H1 (cell line): ENCODE results near the gene RALGAPB. TPM values are rescaled to one million over a fixed set of nuclear protein-coding genes. Genes with fewer than 3 reads are reported as not detected.
"Not testable (repeated sequence)": the region's sequence is repeated elsewhere in the genome, so short reads cannot be mapped to it uniquely, and the experiment has no call there.

Experiments used
- CTCF ChIA-PET: fragments of 300-600 bp; sonication (Branson Sonifier 250); formaldehyde crosslinking; loops from one replicate; lab custom pipeline; 2021; ENCODE audit not compliant: partially characterized antibody; lab: Charles Lee
- POLR2A ChIA-PET: fragments of 300-600 bp; sonication (Branson Sonifier 250); formaldehyde crosslinking; loops from one replicate; lab custom pipeline; 2021; ENCODE audit warnings: inconsistent platforms; ENCODE audit not compliant: partially characterized antibody; lab: Charles Lee
- DNase-seq, 2 experiments: peaks; one replicate each; pipeline versions ENCODE4 v3.0.0 to v3.0.0-alpha.2; 2010 to 2022; ENCODE audit warnings: low spot score in 2 of 2, low read depth in 1 of 2, mixed read lengths in 1 of 2
- FAIRE-seq: peaks from 2 replicates; lab custom pipeline; 2011; peaks lifted over from hg19 to GRCh38; lab: Jason Lieb, UNC
- H2AFZ ChIP-seq: 2 replicates; pipeline ENCODE4 v1.8.1; 2012; ENCODE audit warnings: low read length, inconsistent platforms
- H2AK5ac ChIP-seq: 2 replicates; pipeline ENCODE4 v1.6.1; 2013; ENCODE audit warnings: low read depth, low read length
- H2BK120ac ChIP-seq: replicated peaks from 2 replicates; pipeline ENCODE3; 2013; ENCODE audit warnings: low read depth, low read length, inconsistent platforms
- H2BK12ac ChIP-seq: 2 replicates; pipeline ENCODE4 v1.6.1; 2013; ENCODE audit warnings: low read depth, low read length
- H2BK15ac ChIP-seq: 2 replicates; pipeline ENCODE4 v1.6.1; 2013; ENCODE audit warnings: low read length
- H2BK20ac ChIP-seq: 2 replicates; pipeline ENCODE4 v1.6.1; 2013; ENCODE audit warnings: low read length
- H2BK5ac ChIP-seq: 2 replicates; pipeline ENCODE4 v1.6.1; 2013; ENCODE audit warnings: low read depth, low read length
- H3K14ac ChIP-seq: 2 replicates; pipeline ENCODE4 v1.6.1; 2013; ENCODE audit warnings: inconsistent platforms; ENCODE audit not compliant: insufficient read length
- H3K18ac ChIP-seq: 2 replicates; pipeline ENCODE4 v1.6.1; 2013; ENCODE audit warnings: low read length; ENCODE audit errors: extremely low read depth
- H3K23ac ChIP-seq: 2 replicates; pipeline ENCODE4 v1.6.1; 2013; ENCODE audit warnings: inconsistent platforms; ENCODE audit not compliant: insufficient read length
- H3K23me2 ChIP-seq: 2 replicates; pipeline ENCODE4 v1.6.1; 2013; ENCODE audit warnings: low read depth, low read length
- H3K27ac ChIP-seq: 2 replicates; pipeline ENCODE4 v1.6.1; 2011; ENCODE audit warnings: low read depth, low read length, inconsistent platforms
- H3K27me3 ChIP-seq, 4 experiments: replicated peaks in 1 of 4; 1 replicate in 1 of 4; 2 replicates in 3 of 4; pipeline versions ENCODE4 v1.6.1 to v1.8.1; 2011 to 2013; ENCODE audit warnings: low read length in 3 of 4, mild to moderate bottlenecking in 3 of 4, inconsistent platforms in 2 of 4, mixed read lengths in 2 of 4, moderate library complexity in 1 of 4; ENCODE audit not compliant: control insufficient read depth in 3 of 4, insufficient read depth in 3 of 4; ENCODE audit errors: extremely low read depth in 1 of 4
- H3K36me3 ChIP-seq, 4 experiments: 2 replicates each; pipeline versions ENCODE4 v1.6.1 to v1.8.1; 2011 to 2013; ENCODE audit warnings: mild to moderate bottlenecking in 4 of 4, low read length in 3 of 4, moderate library complexity in 2 of 4, control low read depth in 1 of 4, inconsistent platforms in 1 of 4; ENCODE audit not compliant: insufficient read depth in 4 of 4, control insufficient read depth in 2 of 4
- H3K4ac ChIP-seq: replicated peaks from 2 replicates; pipeline ENCODE3; 2013; ENCODE audit warnings: low read length, low read depth, mixed read lengths, inconsistent platforms; ENCODE audit not compliant: insufficient read length
- H3K4me1 ChIP-seq, 4 experiments: replicated peaks in 1 of 4; 1 replicate in 1 of 4; 2 replicates in 3 of 4; pipeline versions ENCODE4 v1.6.1 to v1.8.1; 2011 to 2013; ENCODE audit warnings: low read length in 3 of 4, inconsistent platforms in 2 of 4, mixed read lengths in 1 of 4; ENCODE audit not compliant: insufficient read depth in 4 of 4, control insufficient read depth in 3 of 4
- H3K4me2 ChIP-seq, 2 experiments: 2 replicates each; pipeline versions ENCODE4 v1.6.1 to v1.8.1; 2011 to 2013; ENCODE audit warnings: low read depth in 2 of 2, low read length in 2 of 2, control low read depth in 1 of 2, inconsistent platforms in 1 of 2, mild to moderate bottlenecking in 1 of 2; ENCODE audit not compliant: insufficient read depth in 1 of 2
- H3K4me3 ChIP-seq, 4 experiments: fragments of 200-600, 300-600 bp in 1 of 4; sonication (generic), shearing (Covaris generic), sonication (Bioruptor Twin) in 1 of 4; 2 replicates each; pipeline versions ENCODE4 v1.5.1 to v1.8.1; 2011 to 2016; ENCODE audit warnings: low read length in 4 of 4, low read depth in 3 of 4, control low read depth in 2 of 4, inconsistent platforms in 2 of 4, mild to moderate bottlenecking in 2 of 4, mixed read lengths in 1 of 4, moderate library complexity in 1 of 4; ENCODE audit not compliant: insufficient read depth in 2 of 4; ENCODE audit errors: extremely low read depth in 1 of 4
- H3K56ac ChIP-seq: replicated peaks from 2 replicates; pipeline ENCODE3; 2013; ENCODE audit warnings: low read depth, mild to moderate bottlenecking, mixed read lengths, low read length, inconsistent platforms; ENCODE audit not compliant: insufficient read length
- H3K79me1 ChIP-seq: 2 replicates; pipeline ENCODE4 v1.6.1; 2013; ENCODE audit warnings: low read depth, low read length, control low read depth
- H3K79me2 ChIP-seq, 2 experiments: 2 replicates each; pipeline versions ENCODE4 v1.6.1 to v1.8.1; 2012 to 2013; ENCODE audit warnings: low read length in 2 of 2, mild to moderate bottlenecking in 2 of 2, inconsistent platforms in 1 of 2; ENCODE audit not compliant: insufficient read depth in 2 of 2, control insufficient read depth in 1 of 2
- H3K9ac ChIP-seq, 4 experiments: replicated peaks in 1 of 4; 1 replicate in 1 of 4; 2 replicates in 3 of 4; pipeline versions ENCODE4 v1.6.1 to v1.8.1; 2011 to 2013; ENCODE audit warnings: low read depth in 3 of 4, low read length in 3 of 4, control low read depth in 2 of 4, mild to moderate bottlenecking in 2 of 4, moderate library complexity in 2 of 4, inconsistent platforms in 1 of 4; ENCODE audit errors: extremely low read depth in 1 of 4
- H3K9me3 ChIP-seq, 2 experiments: 2 replicates each; pipeline versions ENCODE4 v1.6.1 to v1.8.1; 2012 to 2013; ENCODE audit warnings: mild to moderate bottlenecking in 2 of 2, moderate library complexity in 2 of 2, control low read depth in 1 of 2, inconsistent platforms in 1 of 2, low read depth in 1 of 2, low read length in 1 of 2, mixed read lengths in 1 of 2; ENCODE audit not compliant: insufficient read depth in 2 of 2
- H4K20me1 ChIP-seq, 2 experiments: replicated peaks in 1 of 2; 2 replicates each; pipeline versions ENCODE3 to v1.8.1; 2011 to 2013; ENCODE audit warnings: inconsistent platforms in 2 of 2, low read length in 2 of 2, mild to moderate bottlenecking in 1 of 2; ENCODE audit not compliant: insufficient read depth in 2 of 2, control insufficient read depth in 1 of 2
- H4K5ac ChIP-seq: 2 replicates; pipeline ENCODE4 v1.6.1; 2013; ENCODE audit warnings: low read length, low read depth, mixed read lengths, inconsistent platforms; ENCODE audit not compliant: insufficient read length
- H4K8ac ChIP-seq: 2 replicates; pipeline ENCODE4 v1.8.0; 2013; ENCODE audit warnings: mild to moderate bottlenecking, moderate library complexity, low read length, inconsistent platforms; ENCODE audit not compliant: insufficient read depth; ENCODE audit errors: extremely low read depth
- H4K91ac ChIP-seq: replicated peaks from 2 replicates; pipeline ENCODE3; 2013; ENCODE audit warnings: low read length, mixed read lengths, inconsistent platforms; ENCODE audit not compliant: insufficient read length
- CBX5 ChIP-seq: fragments of 300-800, 300-1000 bp; sonication (generic); IDR thresholded peaks from 2 replicates; pipeline ENCODE4 v1.7.1; 2016; ENCODE audit warnings: antibody characterized with exemption, low read length, low read depth
- RXRA ChIP-seq: IDR thresholded peaks from 2 replicates; pipeline ENCODE4 v1.6.1; 2011; ENCODE audit warnings: low read depth, mild to moderate bottlenecking, low read length, moderate library complexity; ENCODE audit not compliant: insufficient read depth
- WGBS, 2 experiments: shearing (Covaris generic) in 1 of 2; methylation state at CpG; one replicate each; pipeline versions ENCODE4 v1.1.6 to v1.1.7; 2013 to 2015; ENCODE audit warnings: low lambda C conversion rate in 2 of 2, mixed read lengths in 2 of 2, inconsistent platforms in 1 of 2, low coverage in 1 of 2, missing lambda C conversion rate in 1 of 2; ENCODE audit not compliant: insufficient replicate concordance in 2 of 2, insufficient coverage in 1 of 2, insufficient read length in 1 of 2; ENCODE audit errors: extremely low coverage in 1 of 2, missing lambda C conversion rate in 1 of 2; 5-methylcytosine and 5-hydroxymethylcytosine counted together
- polyA plus RNA-seq, 7 experiments: library from polyadenylated mRNA; depleted of rRNA in 3 of 7; stranded (reverse) in 5 of 7; unstranded in 2 of 7; fragments of >200 nt in 5 of 7; fragments of 200-250 nt in 2 of 7; gene quantifications; 1 replicate in 5 of 7; 2 replicates in 1 of 7; 4 replicates in 1 of 7; pipeline versions ENCODE4 v1.2.1 to v1.2.3, GENCODE V29; 2011 to 2013; ENCODE audit warnings: missing spikeins in 2 of 7, mixed read lengths in 2 of 7
- total RNA-seq: library from RNA; stranded (reverse); fragmentation: NEBNext Ultra II Directional; extraction: Animal tissue kit (Norgen Biotek cat#: 25700); gene quantifications from 2 replicates; pipeline ENCODE4 v1.2.1, GENCODE V29; 2021

Gene RALGAPB
- total and polyA plus RNA-seq, 2 of the 8 experiments (the other 6 are each of a cell fraction or from before 2014, with no cell fraction given) = 10.6 to 35.1 TPM

- H2BK120ac ChIP-seq = no peak overlapping the region
- POLR2A ChIA-PET = no interaction called here
These were observed 12.5 kb upstream of the RALGAPB start for GRCh38 chr20:38460040-38460623.

GRCh38 chr20:38460631-38461030, 12.0 kb upstream of the RALGAPB start:
- H3K27ac ChIP-seq, H4K20me1 ChIP-seq, H4K91ac ChIP-seq, H3K23me2 ChIP-seq, H3K9me3 ChIP-seq, H2BK5ac ChIP-seq, H3K27me3 ChIP-seq, H3K18ac ChIP-seq, H2AFZ ChIP-seq, H2BK120ac ChIP-seq, H3K4ac ChIP-seq, H4K5ac ChIP-seq, H2BK20ac ChIP-seq, DNase-seq, POLR2A ChIA-PET, H3K79me1 ChIP-seq, H2BK15ac ChIP-seq, H2BK12ac ChIP-seq, H4K8ac ChIP-seq, H3K4me2 ChIP-seq, H3K56ac ChIP-seq, H3K79me2 ChIP-seq, H3K4me1 ChIP-seq, H3K9ac ChIP-seq, CTCF ChIA-PET, H3K23ac ChIP-seq, H3K14ac ChIP-seq, H3K36me3 ChIP-seq, H2AK5ac ChIP-seq, H3K4me3 ChIP-seq, FAIRE-seq: not testable (repeated sequence)
- no CpG with 5 or more reads among the region's 2 CpGs for WGBS, 2 experiments

More at GRCh38 chr20:38460040-38460623, 12.5 kb upstream of the RALGAPB start:
- no peak overlapping the region for H3K56ac ChIP-seq
- H2BK12ac ChIP-seq = no peak overlapping the region
- H3K14ac ChIP-seq = no peak overlapping the region
- H3K36me3 ChIP-seq = no peaks in the 10 kb centered on the region
- H3K79me1 ChIP-seq = no peaks in the 10 kb centered on the region
- peaks cover 0 to 5% of the 10 kb centered on the region in 2 experiments; a peak in 1 of 4 replicates for H3K9me3 ChIP-seq
- no peak overlapping the region for H2BK15ac ChIP-seq
- CTCF ChIA-PET = interaction anchor here (0.6 kb wide), 1 partner anchor 16 kb away, joined by 4 read pairs; no protein-coding TSS in a partner anchor
- H3K23ac ChIP-seq = no peak overlapping the region
- no peak overlapping the region for H3K4me3 ChIP-seq
- no peak overlapping the region for H3K27ac ChIP-seq
- H3K79me2 ChIP-seq = no peaks in the 10 kb centered on the region
- H3K18ac ChIP-seq = no peak overlapping the region
- no peak overlapping the region for H2AK5ac ChIP-seq
- no peak overlapping the region for H4K91ac ChIP-seq
- H2AFZ ChIP-seq = no peak overlapping the region
- FAIRE-seq (no peak), DNase-seq (no peak)
- no peak overlapping the region for H3K4ac ChIP-seq
- no peak overlapping the region for H4K5ac ChIP-seq
- WGBS, 2 experiments = 91% methylated on average over 2 of the region's 5 CpGs; no CpG with 5 or more reads in 1 of the 2 experiments
- no peak overlapping the region for H2BK20ac ChIP-seq
- no peaks in the 10 kb centered on the region for H3K4me1 ChIP-seq
- no peak overlapping the region for H3K4me2 ChIP-seq
- H4K20me1 ChIP-seq = no peaks in the 10 kb centered on the region
- no peak overlapping the region for H3K9ac ChIP-seq
- no peak overlapping the region for H4K8ac ChIP-seq
- no peaks in the 10 kb centered on the region for H3K27me3 ChIP-seq
- H3K23me2 ChIP-seq = no peaks in the 10 kb centered on the region
- TF ChIP-seq RXRA = no peak
- TF ChIP-seq CBX5 = no peak
- TF ChIP-seq, all 59 proteins: peak for 0
- H2BK5ac ChIP-seq = no peak overlapping the region
